B cell (primary cell): ENCODE data around the gene FRMD4A. TPM values are rescaled to one million over a fixed set of nuclear protein-coding genes. Genes with fewer than 3 reads are reported as not detected.

Experiments used
- ATAC-seq: fragments of 200-7000 bp; cut with Tn5 transposase; one replicate; pipeline ENCODE4 v1.10.0; 2021; ENCODE audit warnings: low read depth, mild to moderate bottlenecking, moderate number of reproducible peaks, moderate library complexity
- CTCF ChIA-PET: fragments of 350-600 bp; sonication (Branson Sonifier 250); formaldehyde crosslinking; loops from one replicate; lab custom pipeline; 2021; ENCODE audit warnings: antibody characterized with exemption, inconsistent platforms; lab: Charles Lee
- POLR2A ChIA-PET: fragments of 350-600 bp; sonication (Branson Sonifier 250); formaldehyde crosslinking; loops from one replicate; lab custom pipeline; 2021; ENCODE audit warnings: antibody characterized with exemption; lab: Charles Lee
- DNase-seq: peaks from one replicate; pipeline ENCODE4 v3.0.0; 2013
- H2AFZ ChIP-seq: 2 replicates; pipeline ENCODE4 v1.6.1; 2012; ENCODE audit warnings: mild to moderate bottlenecking, low read depth, low read length; ENCODE audit not compliant: insufficient read depth, poor library complexity, severe bottlenecking
- H3K27ac ChIP-seq, 2 donors: 1 replicate in 1 of 2; 2 replicates in 1 of 2; pipeline ENCODE4 v1.5.1; 2012 to 2013; ENCODE audit warnings: low read length in 2 of 2, mild to moderate bottlenecking in 2 of 2, moderate library complexity in 1 of 2
- H3K27me3 ChIP-seq, 4 experiments: fragments of 200-600 bp in 1 of 4; sonication (generic) in 1 of 4; replicated peaks in 1 of 4; 1 replicate in 2 of 4; 2 replicates in 2 of 4; pipeline versions ENCODE4 v1.6.1 to v1.7.0; 2013 to 2016; ENCODE audit warnings: low read length in 3 of 4, mild to moderate bottlenecking in 2 of 4, mixed read lengths in 1 of 4, moderate library complexity in 1 of 4; ENCODE audit not compliant: insufficient read depth in 4 of 4, control insufficient read depth in 3 of 4; ENCODE audit errors: control extremely low read depth in 1 of 4
- H3K36me3 ChIP-seq, 2 experiments: replicated peaks in 1 of 2; 1 replicate in 1 of 2; 2 replicates in 1 of 2; pipeline versions ENCODE4 v1.6.1 to v1.7.1; 2013; ENCODE audit warnings: low read length in 1 of 2; ENCODE audit not compliant: insufficient read depth in 2 of 2, control insufficient read depth in 1 of 2; ENCODE audit errors: control extremely low read depth in 1 of 2, extremely low read depth in 1 of 2
- H3K4me1 ChIP-seq, 2 donors: fragments of 200-600 bp in 1 of 2; sonication (generic) in 1 of 2; 1 replicate in 1 of 2; 2 replicates in 1 of 2; pipeline versions ENCODE4 v1.5.1 to v1.6.1; 2013 to 2017; ENCODE audit warnings: low read length in 2 of 2; ENCODE audit not compliant: control insufficient read depth in 2 of 2, insufficient read depth in 2 of 2
- H3K4me2 ChIP-seq: replicated peaks from 2 replicates; pipeline ENCODE3; 2012; ENCODE audit warnings: mild to moderate bottlenecking, low read depth, low read length; ENCODE audit not compliant: poor library complexity, severe bottlenecking
- H3K4me3 ChIP-seq, 5 experiments: fragments of 200-600 bp in 1 of 5; sonication (generic) in 1 of 5; 1 replicate in 3 of 5; 2 replicates in 2 of 5; pipeline versions ENCODE4 v1.5.1 to v1.7.0; 2011 to 2016; ENCODE audit warnings: low read length in 4 of 5, mild to moderate bottlenecking in 4 of 5, low read depth in 2 of 5, control low read depth in 1 of 5, moderate library complexity in 1 of 5; ENCODE audit not compliant: insufficient read depth in 1 of 5; ENCODE audit errors: control extremely low read depth in 1 of 5, extremely low read depth in 1 of 5
- H3K79me2 ChIP-seq: fragments of 200-600 bp; sonication (generic); one replicate; pipeline ENCODE4 v1.6.0; 2016; ENCODE audit warnings: low read length; ENCODE audit not compliant: control insufficient read depth, insufficient read depth
- H3K9ac ChIP-seq: fragments of 200-600 bp; sonication (generic); 2 replicates; pipeline ENCODE4 v1.6.1; 2017; ENCODE audit warnings: mild to moderate bottlenecking, low read length, moderate library complexity
- H3K9me3 ChIP-seq, 3 donors: one replicate each; pipeline versions ENCODE4 v1.6.1 to v1.7.1; 2013; ENCODE audit warnings: low read length in 2 of 3; ENCODE audit not compliant: control insufficient read depth in 2 of 3, insufficient read depth in 1 of 3; ENCODE audit errors: control extremely low read depth in 1 of 3
- H4K20me1 ChIP-seq: 2 replicates; pipeline ENCODE4 v1.6.0; 2012; ENCODE audit warnings: mild to moderate bottlenecking, low read length; ENCODE audit not compliant: insufficient read depth, control insufficient read depth, poor library complexity, severe bottlenecking
- H3K27ac Mint-ChIP-seq: one replicate; pipeline ENCODE4 v1.8.0; 2021; ENCODE audit warnings: mixed read lengths
- H3K27me3 Mint-ChIP-seq: one replicate; pipeline ENCODE4 v1.8.0; 2021; ENCODE audit warnings: mixed read lengths
- H3K4me1 Mint-ChIP-seq: one replicate; pipeline ENCODE4 v1.8.0; 2021; ENCODE audit warnings: mixed read lengths
- H3K4me3 Mint-ChIP-seq: one replicate; pipeline ENCODE4 v1.8.0; 2021; ENCODE audit warnings: mixed read lengths
- H3K9me3 Mint-ChIP-seq: one replicate; pipeline ENCODE4 v1.8.0; 2022; ENCODE audit warnings: mixed read lengths; ENCODE audit not compliant: insufficient read depth
- CTCF ChIP-seq: fragments of 200-600 bp; IDR thresholded peaks from one replicate; pipeline ENCODE4 v1.8.0; 2022; ENCODE audit warnings: antibody characterized with exemption, mild to moderate bottlenecking
- EZH2 ChIP-seq: IDR thresholded peaks from 2 replicates; pipeline ENCODE4 v1.6.1; 2012; ENCODE audit warnings: borderline replicate concordance, low read depth, mild to moderate bottlenecking, moderate library complexity, low read length; ENCODE audit not compliant: insufficient read depth, poor library complexity, severe bottlenecking
- WGBS: methylation state at CpG from one replicate; pipeline ENCODE4 v1.1.5; 2013; ENCODE audit warnings: missing lambda C conversion rate; ENCODE audit not compliant: insufficient coverage; 5-methylcytosine and 5-hydroxymethylcytosine counted together
- intact Hi-C: fragments of 100-400 bp; cut with micrococcal nuclease; formaldehyde crosslinking; loops from one replicate; pipeline ENCODE4 v1.10.0; 2022
- polyA plus RNA-seq: library from polyadenylated mRNA; depleted of rRNA; stranded (reverse); fragments of >200 nt; gene quantifications from 2 replicates; pipeline ENCODE4 v1.2.3, GENCODE V29; 2012
- total RNA-seq, 2 donors: library from RNA; stranded (reverse); fragments of 120-200 nt in 1 of 2; gene quantifications; 1 replicate in 1 of 2; 2 replicates in 1 of 2; pipeline versions ENCODE4 v1.2.3 to v1.2.4, GENCODE V29; 2013 to 2022

Gene FRMD4A
- total and polyA plus RNA-seq, 2 donors (not counting 1 experiment from before 2014, with no cell fraction given): 0.76 to 3.4 TPM

- Histone ChIP-seq H3K27ac (no peak overlapping the region), H3K36me3 (no peaks in the 10 kb centered on the region), H3K27me3 (peaks cover 0 to 30% (median 4%) of the 10 kb centered on the region in 4 experiments), H3K4me3 (no peak overlapping the region), H3K9me3 (peaks cover 0 to 22% (median 2%) of the 10 kb centered on the region in 3 donors), H3K4me2 (no peak overlapping the region), H3K79me2 (no peaks in the 10 kb centered on the region), H2AFZ (no peak overlapping the region), H3K4me1 (peaks cover 0 to 18% of the 10 kb centered on the region in 2 donors), H3K9ac (no peak overlapping the region), H4K20me1 (no peaks in the 10 kb centered on the region)
- no peak for TF ChIP-seq EZH2
- TF ChIP-seq CTCF: no peak
- peaks cover 33% of the 10 kb centered on the region for H3K27me3 Mint-ChIP-seq
- peaks cover 6% of the 10 kb centered on the region for H3K4me1 Mint-ChIP-seq
- intact Hi-C loops: no loop called here
- ChIA-PET POLR2A (no interaction called here), CTCF (no interaction called here)
- DNase-seq (no peak), ATAC-seq (peak; percentile 14)
- 8% methylated on average over 8 of the region's 9 CpGs for WGBS
- H3K4me3 Mint-ChIP-seq: no peak overlapping the region
- H3K27ac Mint-ChIP-seq: no peak overlapping the region
- no peaks in the 10 kb centered on the region for H3K9me3 Mint-ChIP-seq
These were observed 509.8 kb downstream of the FRMD4A start for GRCh38 chr10:13820964-13821337.

- ChIA-PET CTCF (no interaction called here), POLR2A (no interaction called here)
- no peaks in the 10 kb centered on the region for H3K9me3 Mint-ChIP-seq
- WGBS: 92% methylated on average over 14 of the region's 19 CpGs
- H3K79me2 ChIP-seq: no peaks in the 10 kb centered on the region
- no peak overlapping the region for H3K4me3 Mint-ChIP-seq
- TF ChIP-seq CTCF (no peak), EZH2 (no peak)
- H3K27ac Mint-ChIP-seq: no peak overlapping the region
- H3K4me2 ChIP-seq: no peak overlapping the region
- peaks cover 33% of the 10 kb centered on the region for H3K27me3 Mint-ChIP-seq
- H3K9me3 ChIP-seq: peaks cover 0 to 22% (median 2%) of the 10 kb centered on the region in 3 donors
- H4K20me1 ChIP-seq: no peaks in the 10 kb centered on the region
- H3K4me1 ChIP-seq: peaks cover 0 to 18% of the 10 kb centered on the region in 2 donors
- no peak overlapping the region for H3K9ac ChIP-seq
- intact Hi-C loops: no loop called here
- ATAC-seq (no peak), DNase-seq (no peak)
- H3K27ac ChIP-seq: no peak overlapping the region
- H3K4me1 Mint-ChIP-seq: peaks cover 6% of the 10 kb centered on the region
- H3K4me3 ChIP-seq: no peak overlapping the region
- H3K27me3 ChIP-seq: peaks cover 0 to 30% (median 4%) of the 10 kb centered on the region in 4 experiments
- H3K36me3 ChIP-seq: no peaks in the 10 kb centered on the region
- no peak overlapping the region for H2AFZ ChIP-seq
These were observed 510.4 kb downstream of the FRMD4A start for GRCh38 chr10:13820119-13820963.
